SK-N-SH (cell line): Measurements from ENCODE around the gene R3HDML. TPM values are rescaled to one million over a fixed set of nuclear protein-coding genes. Genes with fewer than 3 reads are reported as not detected.

Source experiments
- CTCF ChIA-PET: fragments of 300-600, 350-600 bp; formaldehyde crosslinking; extraction: SDS; loops from one replicate; lab custom pipeline; 2021; lab: Yijun Ruan, JAX
- POLR2A ChIA-PET: fragments of 350-600 bp; sonication (Branson Sonifier 250); formaldehyde crosslinking; extraction: SDS; loops from one replicate; lab custom pipeline; 2020; ENCODE audit warnings: antibody characterized with exemption, inconsistent platforms; lab: Yijun Ruan, JAX
- DNase-seq: peaks from one replicate; pipeline ENCODE4 v3.0.0; 2012
- H2AFZ ChIP-seq: fragments of 200-600 bp; sonication (generic); 2 replicates; pipeline ENCODE4 v1.8.1; 2016; ENCODE audit warnings: antibody characterized with exemption, mild to moderate bottlenecking, low read depth
- H3F3A ChIP-seq: fragments of 200-600 bp; sonication (generic); replicated peaks from 2 replicates; pipeline ENCODE3; 2016; ENCODE audit warnings: antibody characterized with exemption, mild to moderate bottlenecking; ENCODE audit not compliant: insufficient read depth
- H3K27ac ChIP-seq, 2 experiments: fragments of 200-500 bp in 1 of 2; fragments of 200-600 bp in 1 of 2; sonication (Bioruptor generic) in 1 of 2; sonication (generic), shearing (Covaris generic) in 1 of 2; 2 replicates each; pipeline versions ENCODE4 v1.5.1 to v1.6.1; 2014 to 2016; ENCODE audit warnings: low read depth in 2 of 2, inconsistent platforms in 1 of 2, low read length in 1 of 2, mild to moderate bottlenecking in 1 of 2, mixed read lengths in 1 of 2
- H3K27me3 ChIP-seq: fragments of 200-600 bp; sonication (generic), shearing (Covaris generic); 2 replicates; pipeline ENCODE4 v1.6.1; 2016; ENCODE audit warnings: mixed run types; ENCODE audit not compliant: insufficient read depth
- H3K36me3 ChIP-seq, 2 experiments: fragments of 200-500 bp in 1 of 2; fragments of 200-600 bp in 1 of 2; sonication (Bioruptor generic) in 1 of 2; sonication (generic) in 1 of 2; replicated peaks in 1 of 2; 2 replicates each; pipeline versions ENCODE3 to v1.5.1; 2014 to 2016; ENCODE audit warnings: low read length in 1 of 2, mild to moderate bottlenecking in 1 of 2; ENCODE audit not compliant: insufficient read depth in 2 of 2, control insufficient read depth in 1 of 2
- H3K4me1 ChIP-seq, 2 experiments: fragments of 200-500 bp in 1 of 2; fragments of 200-600 bp in 1 of 2; sonication (Bioruptor generic) in 1 of 2; sonication (generic), shearing (Covaris generic) in 1 of 2; 2 replicates each; pipeline versions ENCODE4 v1.5.1 to v1.6.1; 2014 to 2016; ENCODE audit warnings: low read depth in 1 of 2, low read length in 1 of 2, mixed run types in 1 of 2; ENCODE audit not compliant: insufficient read depth in 2 of 2, control insufficient read depth in 1 of 2
- H3K4me2 ChIP-seq: fragments of 200-600 bp; sonication (generic), shearing (Covaris generic); 2 replicates; pipeline ENCODE4 v1.6.1; 2017; ENCODE audit warnings: mixed run types
- H3K4me3 ChIP-seq, 2 experiments: fragments of 200-500 bp in 1 of 2; fragments of 200-600 bp in 1 of 2; sonication (Bioruptor generic) in 1 of 2; sonication (generic), shearing (Covaris generic) in 1 of 2; 2 replicates each; pipeline versions ENCODE4 v1.5.1 to v1.8.1; 2014 to 2016; ENCODE audit warnings: low read depth in 2 of 2, inconsistent platforms in 1 of 2, low read length in 1 of 2, mild to moderate bottlenecking in 1 of 2, mixed read lengths in 1 of 2, moderate library complexity in 1 of 2
- H3K79me2 ChIP-seq: fragments of 200-600 bp; sonication (generic); 2 replicates; pipeline ENCODE4 v1.8.1; 2017; ENCODE audit warnings: mild to moderate bottlenecking; ENCODE audit not compliant: insufficient read depth
- H3K9ac ChIP-seq: fragments of 200-600 bp; sonication (generic); 2 replicates; pipeline ENCODE4 v1.6.1; 2017; ENCODE audit warnings: mixed run types
- H3K9me2 ChIP-seq: fragments of 200-600 bp; sonication (generic); 2 replicates; pipeline ENCODE4 v1.6.1; 2017; ENCODE audit warnings: mixed run types
- H3K9me3 ChIP-seq: fragments of 200-600 bp; sonication (generic); 2 replicates; pipeline ENCODE4 v1.6.1; 2017; ENCODE audit warnings: mixed run types, mild to moderate bottlenecking, moderate library complexity
- H4K20me1 ChIP-seq: fragments of 200-600 bp; sonication (generic); 2 replicates; pipeline ENCODE4 v1.6.1; 2017; ENCODE audit warnings: mild to moderate bottlenecking, mixed run types; ENCODE audit not compliant: insufficient read depth
- EP300 ChIP-seq, 2 experiments: IDR thresholded peaks; 2 replicates each; pipeline versions ENCODE4 v1.4.0 to v1.6.1; 2012; ENCODE audit warnings: borderline replicate concordance in 1 of 2, low read depth in 1 of 2, low read length in 1 of 2
- FOSL2 ChIP-seq: IDR thresholded peaks from 2 replicates; pipeline ENCODE4 v1.4.0; 2012; ENCODE audit warnings: low read depth, mild to moderate bottlenecking, moderate library complexity, borderline replicate concordance
- FOXJ3 ChIP-seq: sonication (generic); formaldehyde crosslinking; IDR thresholded peaks from 2 replicates; pipeline ENCODE4 v1.5.1; 2020; ENCODE audit warnings: mild to moderate bottlenecking, missing genetic modification reagents
- FOXM1 ChIP-seq: IDR thresholded peaks from 2 replicates; pipeline ENCODE4 v1.4.0; 2012; ENCODE audit warnings: low read depth, mild to moderate bottlenecking
- GABPA ChIP-seq: IDR thresholded peaks from 2 replicates; pipeline ENCODE4 v1.4.0; 2012; ENCODE audit warnings: low read depth, mild to moderate bottlenecking
- GATA2 ChIP-seq: sonication (generic); formaldehyde crosslinking; IDR thresholded peaks from 2 replicates; pipeline ENCODE4 v1.5.0; 2020; ENCODE audit warnings: mild to moderate bottlenecking, missing genetic modification reagents
- JUND ChIP-seq: IDR thresholded peaks from 2 replicates; pipeline ENCODE4 v1.4.0; 2012
- MAX ChIP-seq: IDR thresholded peaks from 2 replicates; pipeline ENCODE4 v1.4.0; 2012; ENCODE audit warnings: low read depth
- MEF2A ChIP-seq: IDR thresholded peaks from 2 replicates; pipeline ENCODE4 v1.4.0; 2012; ENCODE audit warnings: low read depth, borderline replicate concordance
- MXI1 ChIP-seq: IDR thresholded peaks from 2 replicates; pipeline ENCODE4 v1.6.1; 2012; ENCODE audit warnings: mild to moderate bottlenecking, low read depth, low read length, improper control_type of control experiment
- NRF1 ChIP-seq: IDR thresholded peaks from 2 replicates; pipeline ENCODE4 v1.6.1; 2012; ENCODE audit warnings: low read depth, mild to moderate bottlenecking, low read length
- POLR2AphosphoS5 ChIP-seq: IDR thresholded peaks from 2 replicates; pipeline ENCODE4 v1.6.1; 2012; ENCODE audit warnings: low read depth, low read length
- RFX5 ChIP-seq: IDR thresholded peaks from 2 replicates; pipeline ENCODE4 v1.6.1; 2012; ENCODE audit warnings: mild to moderate bottlenecking, improper control_type of control experiment, low read length
- RXRA ChIP-seq: IDR thresholded peaks from 2 replicates; pipeline ENCODE4 v1.4.0; 2012; ENCODE audit warnings: low read depth, mild to moderate bottlenecking, borderline replicate concordance
- SIN3A ChIP-seq: IDR thresholded peaks from 2 replicates; pipeline ENCODE4 v1.6.1; 2012; ENCODE audit warnings: low read depth, mild to moderate bottlenecking, low read length, moderate library complexity, borderline replicate concordance
- TAF1 ChIP-seq: IDR thresholded peaks from 2 replicates; pipeline ENCODE4 v1.6.1; 2012; ENCODE audit warnings: low read depth, mild to moderate bottlenecking, low read length, moderate library complexity, borderline replicate concordance
- TCF12 ChIP-seq: IDR thresholded peaks from 2 replicates; pipeline ENCODE4 v1.4.0; 2012
- TEAD4 ChIP-seq: IDR thresholded peaks from 2 replicates; pipeline ENCODE4 v1.4.0; 2012; ENCODE audit warnings: mild to moderate bottlenecking, borderline replicate concordance; ENCODE audit not compliant: insufficient read depth
- YY1 ChIP-seq: IDR thresholded peaks from 2 replicates; pipeline ENCODE4 v1.4.0; 2012; ENCODE audit warnings: low read depth, mild to moderate bottlenecking
- WGBS: methylation state at CpG from one replicate; pipeline ENCODE4 v1.1.6; 2017; ENCODE audit warnings: low lambda C conversion rate; 5-methylcytosine and 5-hydroxymethylcytosine counted together
- polyA plus RNA-seq, 3 experiments: library from polyadenylated mRNA; depleted of rRNA; stranded (reverse); fragments of >200 nt; gene quantifications; 2 replicates each; pipeline ENCODE4 v1.2.3, GENCODE V29; 2012
- TF ChIP-seq, protein P1 (sequence below): IDR thresholded peaks from 2 replicates; pipeline ENCODE4 v1.4.0; 2012; ENCODE audit warnings: low read depth, borderline replicate concordance
- TF ChIP-seq, protein P2 (sequence below): fragments of 150-350 bp; IDR thresholded peaks from 2 replicates; pipeline ENCODE4 v1.6.1; 2016; ENCODE audit warnings: mild to moderate bottlenecking, low read depth, low read length
- TF ChIP-seq, protein P3 (sequence below): IDR thresholded peaks from 2 replicates; pipeline ENCODE4 v1.4.0; 2012; ENCODE audit warnings: low read depth, borderline replicate concordance

The R3HDML gene
- polyA plus RNA-seq, 1 of the 3 experiments (the other 2 are of a cell fraction): not detected

DNA sequence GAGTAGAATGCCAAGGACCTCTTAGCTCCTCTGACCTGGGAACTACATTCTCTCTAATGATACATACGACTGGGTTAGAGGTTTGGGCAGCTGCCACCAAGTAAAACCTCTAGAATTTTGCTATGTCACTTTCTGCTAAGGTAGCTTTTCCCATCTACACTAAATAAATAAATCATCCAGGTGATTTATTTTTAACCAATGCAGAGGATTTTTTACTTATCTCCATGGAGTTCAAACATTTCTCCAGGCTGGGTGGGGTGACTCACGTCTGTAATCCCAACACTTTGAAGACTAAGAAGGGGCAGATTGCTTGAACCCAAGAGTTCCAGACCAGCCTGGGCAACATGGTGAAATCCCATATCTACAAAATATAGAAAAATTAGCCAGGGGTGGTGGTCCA is 45.8 kb downstream of the R3HDML start:
- POLR2A ChIA-PET: no interaction called here

DNA sequence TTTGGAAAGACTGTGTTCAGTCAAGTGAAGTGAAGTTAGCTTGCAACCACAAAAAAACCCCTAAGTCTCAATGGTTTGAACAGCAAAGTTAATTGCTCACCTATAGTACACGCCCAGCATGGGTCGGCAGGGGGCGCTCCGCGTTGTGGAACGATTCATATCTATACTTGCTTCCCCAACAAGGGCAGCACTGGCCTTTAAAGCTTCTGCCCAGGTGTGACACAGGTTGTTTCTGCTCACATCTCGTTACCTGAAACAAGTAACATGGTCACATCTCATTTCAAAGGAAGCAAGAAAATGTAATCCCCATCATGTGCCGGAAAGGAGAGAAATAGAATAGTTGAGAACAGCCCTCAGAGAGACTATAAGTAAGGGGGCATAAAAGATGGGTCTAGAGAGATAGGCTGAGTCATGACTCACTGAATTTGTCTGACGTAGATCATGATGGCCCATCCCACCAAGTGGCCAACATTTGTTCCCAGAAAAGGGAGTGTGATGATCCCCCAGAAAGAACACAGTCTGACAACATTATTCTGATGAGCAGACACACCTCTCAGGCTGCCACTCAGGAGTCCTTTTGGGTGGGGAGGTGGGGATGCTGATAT is 47.7 kb downstream of the R3HDML start:
- peak; percentile 69 for DNase-seq
- no peaks in the 10 kb centered on the region for H3K9me3 ChIP-seq
- POLR2A ChIA-PET: no interaction called here
- H4K20me1 ChIP-seq: no peaks in the 10 kb centered on the region
- WGBS: 12% methylated on average over 9 of the region's 9 CpGs
- H3K4me1 ChIP-seq: peaks cover 0 to 2% of the 10 kb centered on the region in 2 experiments; a peak in 1 of 4 replicates
- CTCF ChIA-PET: interaction anchor here (0.6 to 4.8 kb wide), 61 partner anchors 9 to 299 kb away, joined by 3 to 89 read pairs (median 4); partner anchors contain the start of genes FITM2, GDAP1L1, OSER1 and R3HDML
- H2AFZ ChIP-seq: no peak overlapping the region
- H3K4me3 ChIP-seq: peak overlapping the region in 1 of 2 experiments; percentile 21; a peak in 1 of 4 replicates
- H3K9ac ChIP-seq: no peak overlapping the region
- H3K4me2 ChIP-seq: no peak overlapping the region
- no peaks in the 10 kb centered on the region for H3K36me3 ChIP-seq
- no peaks in the 10 kb centered on the region for H3K9me2 ChIP-seq
- H3K27ac ChIP-seq: no peak overlapping the region
- no peaks in the 10 kb centered on the region for H3K79me2 ChIP-seq
- H3F3A ChIP-seq: no peaks in the 10 kb centered on the region
- peaks cover 6% of the 10 kb centered on the region; the same call in 1 of the 2 replicates for H3K27me3 ChIP-seq
- TF ChIP-seq NRF1 (no peak), TEAD4 (no peak), MXI1 (no peak), TCF12 (no peak), TAF1 (no peak), JUND (no peak), RXRA (no peak), GATA2 (CRISPR knock-in tag) (peak; percentile 40)
- TF ChIP-seq, protein P1, sequence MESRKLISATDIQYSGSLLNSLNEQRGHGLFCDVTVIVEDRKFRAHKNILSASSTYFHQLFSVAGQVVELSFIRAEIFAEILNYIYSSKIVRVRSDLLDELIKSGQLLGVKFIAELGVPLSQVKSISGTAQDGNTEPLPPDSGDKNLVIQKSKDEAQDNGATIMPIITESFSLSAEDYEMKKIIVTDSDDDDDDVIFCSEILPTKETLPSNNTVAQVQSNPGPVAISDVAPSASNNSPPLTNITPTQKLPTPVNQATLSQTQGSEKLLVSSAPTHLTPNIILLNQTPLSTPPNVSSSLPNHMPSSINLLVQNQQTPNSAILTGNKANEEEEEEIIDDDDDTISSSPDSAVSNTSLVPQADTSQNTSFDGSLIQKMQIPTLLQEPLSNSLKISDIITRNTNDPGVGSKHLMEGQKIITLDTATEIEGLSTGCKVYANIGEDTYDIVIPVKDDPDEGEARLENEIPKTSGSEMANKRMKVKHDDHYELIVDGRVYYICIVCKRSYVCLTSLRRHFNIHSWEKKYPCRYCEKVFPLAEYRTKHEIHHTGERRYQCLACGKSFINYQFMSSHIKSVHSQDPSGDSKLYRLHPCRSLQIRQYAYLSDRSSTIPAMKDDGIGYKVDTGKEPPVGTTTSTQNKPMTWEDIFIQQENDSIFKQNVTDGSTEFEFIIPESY: no peak
- TF ChIP-seq, protein P2, sequence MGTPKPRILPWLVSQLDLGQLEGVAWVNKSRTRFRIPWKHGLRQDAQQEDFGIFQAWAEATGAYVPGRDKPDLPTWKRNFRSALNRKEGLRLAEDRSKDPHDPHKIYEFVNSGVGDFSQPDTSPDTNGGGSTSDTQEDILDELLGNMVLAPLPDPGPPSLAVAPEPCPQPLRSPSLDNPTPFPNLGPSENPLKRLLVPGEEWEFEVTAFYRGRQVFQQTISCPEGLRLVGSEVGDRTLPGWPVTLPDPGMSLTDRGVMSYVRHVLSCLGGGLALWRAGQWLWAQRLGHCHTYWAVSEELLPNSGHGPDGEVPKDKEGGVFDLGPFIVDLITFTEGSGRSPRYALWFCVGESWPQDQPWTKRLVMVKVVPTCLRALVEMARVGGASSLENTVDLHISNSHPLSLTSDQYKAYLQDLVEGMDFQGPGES: no peak
- TF ChIP-seq, protein P3, sequence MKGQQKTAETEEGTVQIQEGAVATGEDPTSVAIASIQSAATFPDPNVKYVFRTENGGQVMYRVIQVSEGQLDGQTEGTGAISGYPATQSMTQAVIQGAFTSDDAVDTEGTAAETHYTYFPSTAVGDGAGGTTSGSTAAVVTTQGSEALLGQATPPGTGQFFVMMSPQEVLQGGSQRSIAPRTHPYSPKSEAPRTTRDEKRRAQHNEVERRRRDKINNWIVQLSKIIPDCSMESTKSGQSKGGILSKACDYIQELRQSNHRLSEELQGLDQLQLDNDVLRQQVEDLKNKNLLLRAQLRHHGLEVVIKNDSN: no peak

More for the DNA sequence above, 45.8 kb downstream of the R3HDML start:
- CTCF ChIA-PET: interaction anchor here (0.8 to 4.8 kb wide), 8 partner anchors 15 to 228 kb away, joined by 3 to 57 read pairs (median 6); partner anchors contain the start of gene FITM2
- Histone ChIP-seq H3K27ac (no peak overlapping the region), H3K79me2 (no peaks in the 10 kb centered on the region), H3F3A (no peaks in the 10 kb centered on the region), H4K20me1 (no peaks in the 10 kb centered on the region), H3K9ac (no peak overlapping the region), H3K9me3 (no peaks in the 10 kb centered on the region), H3K36me3 (no peaks in the 10 kb centered on the region), H3K4me1 (no peaks in the 10 kb centered on the region), H3K4me2 (no peak overlapping the region), H3K27me3 (peaks cover 6% of the 10 kb centered on the region; the same call in 1 of the 2 replicates), H2AFZ (no peak overlapping the region), H3K4me3 (no peak overlapping the region), H3K9me2 (no peaks in the 10 kb centered on the region)
- WGBS: 23% methylated on average over 2 of the region's 2 CpGs
- DNase-seq: no peak
- no peak for TF ChIP-seq POLR2AphosphoS5
- TF ChIP-seq FOSL2: no peak
- TF ChIP-seq, protein P2: no peak
- TF ChIP-seq FOXM1: no peak
- no peak for TF ChIP-seq SIN3A
- TF ChIP-seq GATA2 (CRISPR knock-in tag): no peak
- no peak for TF ChIP-seq YY1
- TF ChIP-seq TCF12: no peak
- no peak for TF ChIP-seq MEF2A
- TF ChIP-seq GABPA: no peak
- TF ChIP-seq RFX5: no peak
- TF ChIP-seq, protein P3: no peak
- no peak for TF ChIP-seq EP300 (IDR thresholded peaks at IDR 0.05; ENCODE audit: borderline replicate concordance in 1 of 2, low read depth in 1 of 2, low read length in 1 of 2)
- no peak for TF ChIP-seq FOXJ3 (CRISPR knock-in tag)
- TF ChIP-seq MAX: no peak
